Lung (tissue), 12 donors: ENCODE data around the gene PXT1. TPM values are rescaled to one million over a fixed set of nuclear protein-coding genes. Genes with fewer than 3 reads are reported as not detected.
A peak's percentile ranks its signal among the peaks of the same experiment; 100 is the strongest.

Source experiments
- ATAC-seq: fragments of 200-7000 bp; cut with Tn5 transposase; one replicate; pipeline ENCODE4 v1.9.1; 2020; ENCODE audit warnings: moderate number of reproducible peaks; ENCODE audit not compliant: insufficient read depth, low FRiP score
- DNase-seq, 3 donors: peaks; one replicate each; pipeline ENCODE4 v3.0.0-alpha.2; 2013 to 2017
- H3K27ac ChIP-seq, 2 donors: one replicate each; pipeline ENCODE4 v1.5.1; 2013; ENCODE audit warnings: mild to moderate bottlenecking in 2 of 2, moderate library complexity in 2 of 2, control low read depth in 1 of 2, inconsistent platforms in 1 of 2, low read depth in 1 of 2, low read length in 1 of 2
- H3K27me3 ChIP-seq, 3 donors: one replicate each; pipeline ENCODE4 v1.5.1; 2013; ENCODE audit warnings: low read length in 2 of 3; ENCODE audit not compliant: control insufficient read depth in 3 of 3, insufficient read depth in 3 of 3
- H3K36me3 ChIP-seq, 4 donors: one replicate each; pipeline ENCODE4 v1.5.1; 2013; ENCODE audit warnings: low read length in 4 of 4, mild to moderate bottlenecking in 1 of 4, moderate library complexity in 1 of 4; ENCODE audit not compliant: control insufficient read depth in 4 of 4, insufficient read depth in 4 of 4
- H3K4me1 ChIP-seq, 5 donors: one replicate each; pipeline ENCODE4 v1.5.1; 2013; ENCODE audit warnings: low read length in 5 of 5, mild to moderate bottlenecking in 2 of 5, moderate library complexity in 1 of 5; ENCODE audit not compliant: control insufficient read depth in 5 of 5, insufficient read depth in 5 of 5
- H3K4me3 ChIP-seq: one replicate; pipeline ENCODE4 v1.5.1; 2013; ENCODE audit warnings: mild to moderate bottlenecking, control low read depth, moderate library complexity
- H3K9ac ChIP-seq, 2 donors: one replicate each; pipeline ENCODE4 v1.5.1; 2013; ENCODE audit warnings: low read length in 2 of 2, control low read depth in 1 of 2; ENCODE audit not compliant: insufficient read depth in 1 of 2
- H3K9me3 ChIP-seq, 4 donors: one replicate each; pipeline ENCODE4 v1.5.1; 2013; ENCODE audit warnings: low read length in 3 of 4, mild to moderate bottlenecking in 1 of 4, moderate library complexity in 1 of 4; ENCODE audit not compliant: control insufficient read depth in 4 of 4, insufficient read depth in 3 of 4
- WGBS, 2 donors: extraction: QIAGEN DNeasy Blood & Tissue Kit; methylation state at CpG; one replicate each; pipeline ENCODE4 v1.1.7; 2013; 5-methylcytosine and 5-hydroxymethylcytosine counted together
- polyA plus RNA-seq, 2 donors: library from polyadenylated mRNA; stranded (reverse); fragments of 200-250 nt; gene quantifications; one replicate each; pipeline ENCODE4 v1.2.1, GENCODE V29; 2013
- total RNA-seq, 2 donors: library from RNA; depleted of rRNA in 1 of 2; stranded (reverse); fragments of >200 nt in 1 of 2; gene quantifications; one replicate each; pipeline ENCODE4 v1.2.1, GENCODE V29; 2014 to 2021
- TF ChIP-seq, protein P1 (sequence below): IDR thresholded peaks from 2 replicates; pipeline ENCODE4 v1.5.1; 2012; ENCODE audit warnings: mild to moderate bottlenecking; ENCODE audit errors: control extremely low read depth, extremely low read depth
- donor health status: control.
- donor health status: control.
- donor health status: Bipolar disorder and iron deficiency.
- donor health status: healthy.
- donor health status: DM: yes; HTN: yes; CAD: no.

Gene PXT1
- total and polyA plus RNA-seq, 4 donors = 0.06 to 0.12 TPM; not detected in 2

GRCh38 chr6:36442103-36442670, 467 bp downstream of the PXT1 start:
- TF ChIP-seq, protein P1, sequence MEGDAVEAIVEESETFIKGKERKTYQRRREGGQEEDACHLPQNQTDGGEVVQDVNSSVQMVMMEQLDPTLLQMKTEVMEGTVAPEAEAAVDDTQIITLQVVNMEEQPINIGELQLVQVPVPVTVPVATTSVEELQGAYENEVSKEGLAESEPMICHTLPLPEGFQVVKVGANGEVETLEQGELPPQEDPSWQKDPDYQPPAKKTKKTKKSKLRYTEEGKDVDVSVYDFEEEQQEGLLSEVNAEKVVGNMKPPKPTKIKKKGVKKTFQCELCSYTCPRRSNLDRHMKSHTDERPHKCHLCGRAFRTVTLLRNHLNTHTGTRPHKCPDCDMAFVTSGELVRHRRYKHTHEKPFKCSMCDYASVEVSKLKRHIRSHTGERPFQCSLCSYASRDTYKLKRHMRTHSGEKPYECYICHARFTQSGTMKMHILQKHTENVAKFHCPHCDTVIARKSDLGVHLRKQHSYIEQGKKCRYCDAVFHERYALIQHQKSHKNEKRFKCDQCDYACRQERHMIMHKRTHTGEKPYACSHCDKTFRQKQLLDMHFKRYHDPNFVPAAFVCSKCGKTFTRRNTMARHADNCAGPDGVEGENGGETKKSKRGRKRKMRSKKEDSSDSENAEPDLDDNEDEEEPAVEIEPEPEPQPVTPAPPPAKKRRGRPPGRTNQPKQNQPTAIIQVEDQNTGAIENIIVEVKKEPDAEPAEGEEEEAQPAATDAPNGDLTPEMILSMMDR = no peak
- no peaks in the 10 kb centered on the region for H3K9me3 ChIP-seq
- peaks cover 0 to 31% (median 7%) of the 10 kb centered on the region in 5 donors for H3K4me1 ChIP-seq
- H3K36me3 ChIP-seq = peaks cover 0 to 4% (median 0%) of the 10 kb centered on the region in 4 donors
- H3K4me3 ChIP-seq = peak overlapping the region; percentile 95
- peak overlapping the region; percentile 14 to 97 for H3K9ac ChIP-seq
- H3K27ac ChIP-seq = peak overlapping the region; percentile 96 to 99
- DNase-seq (no peak), ATAC-seq (no peak)
- H3K27me3 ChIP-seq = no peaks in the 10 kb centered on the region
- 52 to 54% methylated on average over 12 of the region's 12 CpGs for WGBS, 2 donors

DNA sequence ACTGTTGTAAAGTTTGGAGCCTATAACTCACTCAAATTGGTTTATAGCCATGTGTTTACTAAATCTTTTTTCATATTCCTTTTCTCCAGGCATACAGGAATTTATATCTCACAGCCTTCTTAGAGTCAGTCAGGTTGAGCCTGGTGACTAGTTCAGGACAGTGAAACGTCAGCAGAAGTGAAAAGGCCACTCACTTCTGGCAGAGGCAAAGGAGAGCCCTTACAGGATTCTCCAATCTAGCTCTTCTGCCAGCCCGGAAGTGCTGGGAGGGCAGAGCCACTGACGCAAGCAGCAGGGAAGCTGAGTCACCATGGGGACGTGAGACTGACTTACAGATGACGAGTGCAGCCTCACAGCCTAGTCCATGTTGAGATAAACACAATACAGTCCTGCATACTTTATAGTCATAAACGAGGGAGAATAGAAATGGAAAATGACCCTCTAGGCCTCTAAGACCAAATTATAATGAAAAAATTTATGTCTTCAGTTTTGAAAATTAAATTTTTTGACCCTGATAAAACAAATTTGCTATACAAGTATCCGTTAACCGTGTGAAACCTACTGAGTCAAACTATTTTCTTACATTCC, 1.3 kb downstream of the PXT1 start:
- TF ChIP-seq, protein P1 = no peak
- Histone ChIP-seq H3K4me3 (no peak overlapping the region), H3K36me3 (peaks cover 0 to 4% (median 0%) of the 10 kb centered on the region in 4 donors), H3K4me1 (peaks cover 0 to 31% (median 7%) of the 10 kb centered on the region in 5 donors), H3K27ac (peak overlapping the region; percentile 5 to 30), H3K9me3 (no peaks in the 10 kb centered on the region), H3K27me3 (no peaks in the 10 kb centered on the region), H3K9ac (peak overlapping the region in 1 of 2 donors; percentile 36)
- DNase-seq (peak; percentile 90 to 94 (median 93)), ATAC-seq (peak; percentile 70)
- WGBS, 2 donors = 19 to 20% methylated on average over 8 of the region's 8 CpGs

DNA sequence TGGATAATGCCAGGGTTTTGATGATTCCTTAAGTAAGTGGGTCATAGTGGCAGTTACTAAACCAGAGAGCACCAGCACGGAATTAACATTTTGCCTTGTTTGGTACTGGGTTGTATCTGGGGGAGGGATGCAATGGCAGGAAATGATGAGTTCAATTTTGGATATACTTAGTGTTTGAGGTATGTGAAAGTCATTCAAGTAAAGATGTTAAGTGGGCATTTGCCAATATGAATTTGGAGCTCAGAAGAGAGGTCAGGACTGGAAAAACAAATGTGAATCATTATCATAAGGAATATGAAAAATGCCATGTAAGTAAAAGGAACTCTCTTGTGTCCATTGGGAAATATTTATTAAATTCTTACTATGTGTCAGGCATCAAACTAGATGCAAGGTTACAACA, 6.2 kb downstream of the PXT1 start:
- H3K4me3 ChIP-seq = no peak overlapping the region
- TF ChIP-seq, protein P1 = no peak
- ATAC-seq = no peak
- H3K9me3 ChIP-seq = no peaks in the 10 kb centered on the region
- H3K4me1 ChIP-seq = peaks cover 0 to 5% (median 3%) of the 10 kb centered on the region in 5 donors
- no peaks in the 10 kb centered on the region for H3K36me3 ChIP-seq
- no peak overlapping the region for H3K27ac ChIP-seq
- 91 to 97% methylated on average over 1 of the region's 1 CpG for WGBS, 2 donors
- no peaks in the 10 kb centered on the region for H3K27me3 ChIP-seq
- no peak for DNase-seq
- H3K9ac ChIP-seq = no peak overlapping the region
